Fibroblast of the conjunctiva (primary cell): Measurements from ENCODE around the gene SYNGR2.

Experiments
- DNase-seq: peaks from one replicate; pipeline ENCODE4 v3.0.0-alpha.2; 2010; ENCODE audit warnings: low read depth

SYNGR2 gene

DNA sequence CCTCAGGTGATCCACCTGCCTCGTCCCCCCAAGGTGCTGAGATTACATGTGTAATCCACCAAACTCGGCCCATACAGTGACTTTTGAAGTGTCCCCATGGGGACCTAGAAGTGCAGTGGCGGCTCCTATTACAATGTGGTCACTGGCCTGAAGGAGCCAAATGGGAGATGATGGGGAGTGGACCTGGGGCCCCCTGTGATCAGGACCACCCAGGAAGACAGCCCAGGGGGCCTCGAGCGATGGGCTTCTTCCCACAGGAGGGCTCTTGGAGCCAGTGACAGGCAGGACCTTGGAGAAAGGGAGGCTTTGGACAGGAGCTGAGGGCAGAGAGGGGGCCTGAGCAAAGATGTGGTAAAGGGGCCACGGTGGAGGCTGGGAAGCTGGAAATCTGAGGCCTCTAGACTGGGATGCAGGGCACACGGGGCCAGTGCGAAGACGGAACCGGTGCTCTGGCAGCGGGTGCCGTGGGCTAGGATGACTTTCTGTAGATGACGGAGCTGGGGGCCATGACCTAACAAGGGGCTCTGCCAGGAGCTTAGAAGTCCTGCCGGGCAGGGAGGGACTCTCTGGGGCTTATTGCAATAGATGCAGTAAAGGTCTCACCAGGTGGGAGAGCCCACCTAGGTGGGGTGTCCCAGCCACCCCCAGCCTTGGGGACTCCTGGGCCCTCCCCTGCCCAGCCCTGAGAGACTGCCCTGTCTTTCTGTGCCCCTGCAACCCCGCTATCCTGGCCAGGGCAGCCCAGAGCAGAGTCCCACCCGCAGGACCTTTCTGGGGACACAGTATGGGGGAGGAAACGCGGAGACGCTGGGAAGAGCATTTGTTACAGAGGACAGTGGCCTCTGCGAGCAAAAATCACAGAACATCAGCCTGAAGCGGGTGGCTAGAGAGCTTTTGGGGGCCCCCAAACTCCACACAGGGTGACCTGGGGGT is 24.9 kb upstream of the SYNGR2 start:
- no peak for DNase-seq

DNA sequence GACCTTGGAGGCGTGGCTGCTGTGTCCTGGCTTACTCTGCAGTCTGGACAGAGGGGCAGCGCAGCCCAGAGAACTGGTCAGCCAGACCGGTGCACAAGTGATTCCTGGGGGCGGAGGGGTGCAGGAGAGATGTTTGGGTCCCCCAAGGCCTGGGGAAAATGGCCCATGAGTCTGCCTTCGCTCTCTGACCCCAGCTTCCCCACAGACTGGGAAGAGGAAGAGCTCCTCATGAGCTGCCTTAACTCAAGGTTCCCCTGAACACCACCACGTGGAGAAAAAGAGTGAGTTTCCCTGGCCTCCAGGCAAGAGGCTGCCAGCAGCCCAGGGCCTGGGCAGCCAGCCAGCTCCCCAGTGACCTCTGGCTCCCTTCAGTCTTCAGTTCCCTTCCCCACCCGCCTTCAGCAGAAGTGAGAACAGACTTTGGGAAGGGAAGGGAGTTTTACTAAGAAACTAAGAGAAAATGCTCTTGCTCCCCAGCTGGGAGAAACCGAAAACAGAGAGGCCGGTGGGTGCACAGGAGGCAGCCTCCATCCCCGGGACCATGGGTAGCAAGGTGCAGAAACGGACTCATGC is 24.1 kb upstream of the SYNGR2 start:
- DNase-seq, result peak; percentile 93

DNA sequence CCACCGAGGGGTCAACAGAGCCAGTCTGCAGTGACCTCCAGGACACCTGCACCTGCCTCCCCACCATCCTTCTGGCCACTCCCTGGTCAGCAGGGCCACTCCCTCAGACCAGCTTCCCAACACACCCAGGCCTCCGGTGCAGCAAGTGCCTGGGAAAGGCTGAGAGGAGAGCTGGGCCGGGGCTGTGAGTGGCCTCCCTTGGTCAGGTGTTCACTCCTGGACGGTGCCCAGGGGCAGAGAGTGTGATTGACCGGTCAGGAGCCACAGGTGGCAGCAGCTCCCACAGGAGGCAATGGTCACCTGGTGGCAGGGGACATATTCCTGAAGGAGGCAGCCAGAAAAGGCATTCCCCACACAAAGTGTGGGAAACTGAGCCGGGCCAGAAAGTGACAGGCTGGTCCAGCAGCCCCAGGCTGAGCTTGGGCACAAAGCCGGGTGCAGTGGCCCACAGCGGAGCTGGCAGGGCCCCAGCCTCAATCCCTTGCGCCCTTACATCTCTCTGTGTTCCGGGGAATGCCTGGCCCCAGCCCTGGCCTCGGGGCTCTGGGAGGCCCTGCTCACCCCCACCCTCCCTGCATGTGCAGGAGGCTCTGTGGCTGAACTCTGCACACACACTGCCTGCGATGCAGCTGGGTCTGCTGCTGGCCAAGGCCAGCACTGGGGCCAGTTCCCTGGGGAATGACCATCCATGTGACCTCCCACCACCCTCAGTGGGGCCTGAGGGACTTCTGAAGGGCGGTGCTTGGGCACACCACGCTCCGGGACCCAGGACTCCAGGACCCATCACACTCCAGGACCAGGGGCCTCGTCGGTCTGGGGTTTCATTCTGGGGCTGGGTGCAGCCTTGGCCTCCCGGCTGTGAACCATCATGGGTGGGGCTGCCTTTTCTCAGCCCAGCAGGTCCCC is 23.4 kb upstream of the SYNGR2 start:
- DNase-seq, result peak; percentile 67

DNA sequence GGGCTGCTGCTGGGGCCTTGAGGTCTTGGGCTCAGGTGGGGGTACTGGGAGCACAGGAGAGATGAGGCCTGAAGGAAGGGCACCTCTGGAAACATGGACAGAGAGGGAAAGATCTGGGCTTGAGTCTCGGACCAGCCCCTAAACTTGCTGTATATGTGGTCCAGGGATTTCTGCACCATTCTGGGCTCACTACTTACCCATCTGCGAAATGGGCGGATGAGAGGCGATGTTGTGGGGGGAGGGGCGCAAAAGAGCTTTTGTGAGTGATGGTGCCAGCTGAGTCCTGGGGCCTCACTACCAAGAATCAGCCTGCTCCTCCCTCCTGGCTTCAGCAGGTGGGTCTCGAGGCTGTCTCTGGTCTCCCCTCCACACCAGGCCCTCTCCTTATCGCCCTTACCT is 21.9 kb upstream of the SYNGR2 start:
- DNase-seq, result no peak

DNA sequence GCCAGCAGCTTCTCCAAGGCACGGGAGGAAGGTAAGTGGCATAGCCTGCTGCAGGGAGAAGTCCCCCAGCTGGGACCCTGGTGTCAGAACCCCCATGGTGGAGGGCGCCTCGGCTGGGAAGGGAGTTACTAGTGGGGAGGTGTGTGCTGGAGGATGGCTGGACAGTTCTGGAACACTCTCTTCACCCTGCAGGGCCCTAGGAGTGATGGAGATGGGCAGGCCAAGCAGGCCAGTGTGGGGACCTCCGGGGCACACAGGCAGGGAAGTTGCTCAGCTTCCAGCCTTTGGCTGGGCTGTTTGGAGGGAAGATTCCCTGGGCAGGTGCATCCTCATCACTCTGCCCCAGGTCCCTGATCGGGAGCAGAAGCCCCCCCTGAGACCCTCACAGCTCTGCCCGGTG is 21.5 kb upstream of the SYNGR2 start:
- DNase-seq, result no peak

DNA sequence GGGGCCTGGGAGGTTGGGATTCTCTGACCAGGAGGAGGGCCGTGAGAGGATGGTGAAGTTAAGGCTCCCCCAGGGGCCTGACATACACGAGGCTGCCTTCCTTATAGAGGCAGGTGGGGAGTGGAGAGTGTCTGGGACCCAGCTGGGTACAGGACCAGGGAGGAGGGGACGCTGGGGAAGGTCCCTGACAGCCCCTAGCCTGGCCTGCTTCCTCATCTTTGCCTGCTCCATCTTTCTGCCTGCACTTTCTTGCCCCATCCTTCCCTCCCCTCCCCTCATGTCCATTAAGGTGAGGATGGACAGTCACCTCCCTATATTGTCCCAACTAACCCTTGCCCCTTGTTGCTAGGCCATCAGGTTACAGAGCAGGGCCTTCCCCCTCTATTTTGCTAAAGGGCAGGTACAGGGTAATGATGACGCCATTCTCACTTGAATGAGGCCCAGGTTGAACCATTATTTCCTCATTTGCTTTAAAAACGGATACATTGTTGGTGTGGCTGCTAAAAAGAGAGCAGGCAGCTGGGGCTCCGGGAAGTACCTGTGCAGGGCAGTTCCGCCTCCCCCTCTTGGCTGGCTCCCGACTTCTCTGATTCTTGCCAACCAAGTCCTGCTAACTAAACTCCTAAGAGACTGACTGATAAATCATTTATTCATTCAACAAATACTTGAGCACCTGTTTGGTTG is 20.9 kb upstream of the SYNGR2 start:
- no peak for DNase-seq

DNA sequence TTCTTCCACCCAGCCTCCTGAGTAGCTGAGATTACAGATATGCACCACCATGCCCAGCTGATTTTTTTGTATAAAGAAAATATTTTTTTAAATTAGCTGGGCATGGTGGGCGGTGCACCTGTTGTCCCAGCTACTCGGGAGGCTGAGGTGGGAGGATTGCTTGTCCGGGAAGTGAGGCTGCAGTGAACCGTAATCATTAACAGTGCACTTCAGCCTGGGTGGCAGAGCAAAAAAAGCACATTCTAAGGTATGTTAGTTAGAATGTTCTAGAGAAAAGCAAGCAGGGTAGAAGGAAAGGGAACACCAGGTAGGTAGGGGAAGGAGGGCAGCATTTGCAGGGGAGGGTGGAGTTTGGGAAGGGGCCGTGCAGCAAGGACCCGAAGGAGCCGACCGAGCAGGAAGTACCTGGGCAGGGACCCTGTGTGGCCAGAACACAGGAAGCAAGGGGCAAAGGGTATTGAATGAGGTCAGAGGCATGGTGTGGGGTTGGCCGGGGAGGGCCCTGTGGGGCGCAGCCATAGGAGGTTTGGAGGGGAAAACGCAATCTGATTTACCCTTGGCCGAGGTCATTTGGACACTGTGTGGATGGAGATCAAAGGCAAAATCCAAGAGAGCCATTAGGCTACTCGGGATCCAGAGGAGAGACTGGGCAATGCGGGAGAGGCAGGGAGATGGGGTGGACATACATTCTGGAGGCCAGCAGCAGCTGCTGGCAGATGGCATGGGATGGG is 19.9 kb upstream of the SYNGR2 start:
- no peak for DNase-seq

DNA sequence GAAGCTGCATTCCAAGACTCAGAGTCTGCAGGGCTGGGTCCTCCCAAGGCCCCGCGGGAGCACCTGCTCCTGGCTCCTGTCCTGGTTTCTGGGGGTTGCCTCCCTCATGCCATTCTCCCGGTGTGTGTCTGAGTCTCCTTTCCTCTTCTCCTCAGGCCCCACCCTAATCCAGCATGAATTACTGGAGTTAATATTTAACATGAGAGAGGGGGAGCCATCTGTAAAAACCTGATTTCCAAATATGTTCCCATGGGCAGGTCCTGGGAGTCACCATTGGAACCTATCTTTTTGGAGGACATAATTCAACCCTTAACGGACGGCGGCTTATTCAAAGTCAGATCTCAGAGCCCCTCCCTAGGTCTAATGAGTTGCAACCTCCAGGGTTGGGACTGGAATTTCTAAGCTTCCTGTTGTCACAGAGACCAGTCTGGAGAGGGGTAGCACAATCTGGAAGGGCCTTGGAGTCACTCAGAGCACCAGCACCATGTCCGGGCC is 16.8 kb upstream of the SYNGR2 start:
- no peak for DNase-seq

DNA sequence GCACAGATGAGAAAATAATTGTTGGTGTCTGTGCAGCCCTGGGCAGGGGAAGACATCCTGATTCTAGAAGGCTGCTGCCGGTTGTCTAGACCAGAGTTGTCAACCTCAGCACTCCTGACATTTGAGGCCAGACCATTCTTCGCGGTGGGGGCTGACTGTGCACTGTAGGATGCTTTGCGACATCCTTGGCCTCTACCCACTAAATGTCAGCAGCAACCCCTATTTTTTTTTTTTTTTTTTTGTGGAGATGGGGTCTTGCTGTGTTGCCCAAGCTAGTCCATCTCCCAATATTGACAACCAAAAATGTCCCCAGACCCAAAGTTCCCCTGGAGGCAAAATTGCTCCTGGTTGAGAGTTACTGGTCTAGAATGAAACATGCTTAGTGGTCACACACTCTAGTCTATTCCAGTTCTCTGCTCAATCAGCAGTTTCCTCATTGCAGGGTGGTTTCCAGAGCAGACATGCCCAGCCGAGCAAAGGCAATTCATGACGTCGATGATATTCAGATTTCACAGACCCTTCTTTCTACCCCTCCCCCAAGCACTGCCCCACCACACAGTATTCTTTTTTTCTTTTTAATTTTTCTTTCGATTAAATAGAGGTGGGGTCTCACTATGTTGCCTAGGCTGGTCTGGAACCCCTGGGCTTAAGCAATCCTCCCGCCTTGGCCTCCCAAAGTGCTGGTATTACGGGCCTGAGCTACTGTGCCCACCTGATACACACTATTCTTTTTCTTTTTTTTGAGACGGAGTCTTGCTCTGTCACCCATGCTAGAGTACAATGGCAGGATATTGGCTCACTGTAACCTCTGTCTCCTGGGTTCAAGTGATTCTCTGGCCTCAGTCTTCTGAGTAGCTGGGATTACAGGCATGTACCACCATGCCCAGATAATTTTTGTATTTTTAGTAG is 13.2 kb upstream of the SYNGR2 start:
- no peak for DNase-seq

DNA sequence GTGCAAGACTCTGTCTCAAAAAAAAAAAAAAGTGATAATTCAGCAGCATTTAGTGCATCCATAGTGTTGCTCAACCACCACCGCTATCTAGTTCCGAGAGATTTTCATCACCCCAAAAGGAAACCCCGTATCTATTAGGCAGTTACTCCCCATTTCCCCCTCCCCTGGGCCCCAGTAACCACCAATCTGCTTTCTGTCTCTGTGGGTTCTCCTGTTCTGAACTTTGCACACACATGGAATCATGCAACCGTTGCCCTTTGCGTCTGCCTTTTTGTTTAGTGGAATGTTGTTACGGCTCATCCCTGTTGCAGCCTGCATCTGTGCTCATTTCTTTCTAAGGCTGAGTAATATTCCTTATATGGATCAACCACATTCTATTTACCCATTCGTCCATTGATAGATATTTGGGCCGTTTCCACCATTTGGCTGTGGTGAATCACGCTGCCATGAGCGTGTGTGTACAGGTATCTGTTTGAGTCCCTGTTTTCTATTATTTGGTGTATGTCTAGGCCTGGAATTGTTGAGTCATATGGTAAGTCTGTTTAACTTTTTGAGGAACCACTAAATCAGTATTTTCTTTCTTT is 8.7 kb upstream of the SYNGR2 start:
- DNase-seq, result no peak

DNA sequence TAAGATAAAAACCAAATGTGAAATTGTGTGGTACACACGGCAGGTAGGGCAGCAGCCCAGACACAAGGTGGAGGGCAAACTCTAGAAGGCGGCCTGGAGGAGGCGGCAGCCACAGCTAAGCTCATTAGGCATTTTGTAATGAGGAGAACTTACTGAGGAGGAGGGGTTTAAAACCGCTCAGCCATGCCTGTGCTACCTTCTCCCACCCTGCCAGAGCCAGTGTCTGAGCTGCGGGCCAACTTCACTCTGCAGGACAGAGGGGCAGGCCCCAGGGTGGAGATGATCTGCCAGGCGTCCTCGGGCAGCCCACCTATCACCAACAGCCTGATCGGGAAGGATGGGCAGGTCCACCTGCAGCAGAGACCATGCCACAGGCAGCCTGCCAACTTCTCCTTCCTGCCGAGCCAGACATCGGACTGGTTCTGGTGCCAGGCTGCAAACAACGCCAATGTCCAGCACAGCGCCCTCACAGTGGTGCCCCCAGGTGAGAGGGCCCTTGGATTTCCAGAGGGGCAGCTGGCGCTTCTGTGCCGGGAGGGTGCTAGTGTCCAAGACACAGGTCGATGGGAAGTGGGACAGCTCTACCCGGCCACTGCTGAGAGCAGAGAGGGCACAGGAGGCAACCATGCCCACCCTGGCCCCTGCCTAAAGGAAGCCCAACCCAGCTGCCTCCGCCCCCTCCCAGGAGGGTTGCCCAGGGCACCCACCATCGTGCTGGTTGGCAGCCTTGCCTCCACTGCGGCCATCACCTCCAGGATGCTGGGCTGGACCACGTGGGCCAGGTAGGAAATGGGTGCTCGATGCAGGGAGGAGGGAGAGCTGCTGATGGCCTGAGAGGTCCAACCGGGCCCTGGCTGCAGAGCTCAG is 4.3 kb upstream of the SYNGR2 start:
- no peak for DNase-seq

DNA sequence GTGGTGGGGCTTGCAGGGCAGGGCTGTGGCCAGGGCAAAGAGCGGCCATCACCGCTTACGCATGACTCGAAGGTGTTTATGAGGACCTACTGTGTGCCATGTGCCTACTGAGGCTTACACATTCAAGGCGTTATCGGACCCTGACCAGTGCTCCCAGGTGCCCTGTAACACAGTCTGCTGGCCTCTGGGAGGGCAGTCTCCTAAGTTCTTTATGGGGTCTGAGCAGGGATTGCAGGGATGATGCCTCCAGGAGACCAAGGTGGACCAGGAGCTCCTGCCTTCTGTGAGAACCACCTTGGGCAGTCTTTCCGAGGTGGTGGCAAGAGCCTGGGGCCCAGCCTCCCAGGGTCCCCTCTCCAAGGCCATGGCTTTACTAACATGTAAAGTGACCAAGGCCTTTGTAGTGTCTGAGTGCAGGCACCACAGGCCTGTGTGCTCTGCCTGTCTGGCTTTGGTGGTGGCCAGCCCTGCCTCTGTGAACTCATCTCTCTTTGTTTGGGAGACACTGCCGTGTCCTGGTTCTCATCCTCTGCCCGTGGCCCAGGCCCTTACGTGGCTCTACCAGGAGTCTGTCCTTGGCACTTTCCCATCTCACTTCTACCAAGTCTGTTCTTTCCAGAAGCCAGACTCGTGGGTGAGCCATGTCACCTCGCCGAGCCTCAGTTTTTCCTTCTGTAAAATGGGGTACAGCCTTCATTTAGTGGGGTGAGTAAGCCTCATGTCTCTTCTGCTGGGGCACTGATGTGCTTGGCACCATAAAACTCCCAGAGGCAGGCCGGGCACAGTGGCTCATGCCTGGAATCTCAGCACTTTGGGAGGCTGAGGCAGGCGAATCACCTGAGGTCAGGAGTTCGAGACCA is 3.4 kb upstream of the SYNGR2 start:
- DNase-seq, result no peak

DNA sequence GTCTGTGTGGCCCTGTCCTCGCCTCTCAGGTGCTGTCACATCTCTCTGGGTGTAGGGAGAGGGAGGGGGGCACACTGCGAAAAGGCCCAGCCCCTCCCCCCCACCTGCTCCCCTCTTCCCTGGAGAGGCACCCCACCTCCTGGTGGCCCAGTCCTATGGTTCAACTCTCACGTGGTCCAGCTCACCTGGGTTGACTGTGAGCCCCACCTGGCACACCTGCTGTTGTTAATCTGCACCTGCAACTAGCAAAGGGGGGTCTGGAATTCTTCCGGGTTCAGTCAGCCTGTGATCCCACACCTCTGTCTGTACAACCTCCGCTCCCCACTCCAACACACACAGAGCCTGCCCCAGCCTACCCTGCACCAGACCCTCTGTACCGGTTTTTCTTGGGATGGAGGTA is 2.0 kb upstream of the SYNGR2 start:
- DNase-seq, result no peak

DNA sequence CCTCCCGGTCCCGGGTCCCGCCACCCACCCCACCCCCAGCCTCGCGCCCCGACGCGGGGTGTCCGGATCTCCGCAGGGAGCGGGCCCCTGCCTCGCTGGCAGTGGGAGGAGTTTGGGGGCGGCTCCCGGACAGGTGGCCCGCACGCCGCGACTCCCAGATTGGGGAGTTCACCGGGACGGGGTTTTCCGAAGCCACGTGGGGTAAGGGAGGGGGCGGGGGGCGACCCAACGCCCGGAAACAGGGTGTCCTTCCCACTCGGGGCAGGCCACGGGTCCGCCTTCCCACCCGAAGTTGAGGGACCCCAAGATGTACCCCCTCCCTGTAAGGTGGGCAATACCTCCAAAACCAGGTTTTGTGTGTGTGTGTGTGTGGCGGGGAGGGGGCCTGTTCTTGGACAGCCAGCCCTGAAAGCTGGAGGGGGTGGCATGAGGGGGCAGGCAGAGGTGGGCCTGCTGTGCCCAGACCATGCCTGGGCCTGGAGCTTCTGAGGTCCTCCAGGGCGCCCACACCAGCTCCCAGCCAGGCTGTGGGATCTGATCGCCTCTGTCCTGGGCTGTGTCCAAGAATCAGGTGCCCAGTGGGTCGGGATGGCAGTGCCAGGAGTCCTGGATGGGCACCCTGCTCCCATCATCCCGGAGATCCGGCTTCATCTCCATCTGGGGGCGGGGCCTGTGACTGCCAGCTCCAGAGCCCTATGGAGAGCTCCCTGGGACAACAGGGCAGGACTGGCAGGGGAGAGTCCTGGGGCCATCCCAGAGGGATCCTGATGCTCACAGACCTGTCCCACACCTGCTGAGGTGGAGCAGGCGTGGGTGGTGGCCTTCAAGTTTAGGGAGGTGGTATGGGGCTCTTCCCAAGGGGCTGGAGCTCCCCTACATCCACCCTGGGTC is 767 bp downstream of the SYNGR2 start:
- DNase-seq, result no peak

DNA sequence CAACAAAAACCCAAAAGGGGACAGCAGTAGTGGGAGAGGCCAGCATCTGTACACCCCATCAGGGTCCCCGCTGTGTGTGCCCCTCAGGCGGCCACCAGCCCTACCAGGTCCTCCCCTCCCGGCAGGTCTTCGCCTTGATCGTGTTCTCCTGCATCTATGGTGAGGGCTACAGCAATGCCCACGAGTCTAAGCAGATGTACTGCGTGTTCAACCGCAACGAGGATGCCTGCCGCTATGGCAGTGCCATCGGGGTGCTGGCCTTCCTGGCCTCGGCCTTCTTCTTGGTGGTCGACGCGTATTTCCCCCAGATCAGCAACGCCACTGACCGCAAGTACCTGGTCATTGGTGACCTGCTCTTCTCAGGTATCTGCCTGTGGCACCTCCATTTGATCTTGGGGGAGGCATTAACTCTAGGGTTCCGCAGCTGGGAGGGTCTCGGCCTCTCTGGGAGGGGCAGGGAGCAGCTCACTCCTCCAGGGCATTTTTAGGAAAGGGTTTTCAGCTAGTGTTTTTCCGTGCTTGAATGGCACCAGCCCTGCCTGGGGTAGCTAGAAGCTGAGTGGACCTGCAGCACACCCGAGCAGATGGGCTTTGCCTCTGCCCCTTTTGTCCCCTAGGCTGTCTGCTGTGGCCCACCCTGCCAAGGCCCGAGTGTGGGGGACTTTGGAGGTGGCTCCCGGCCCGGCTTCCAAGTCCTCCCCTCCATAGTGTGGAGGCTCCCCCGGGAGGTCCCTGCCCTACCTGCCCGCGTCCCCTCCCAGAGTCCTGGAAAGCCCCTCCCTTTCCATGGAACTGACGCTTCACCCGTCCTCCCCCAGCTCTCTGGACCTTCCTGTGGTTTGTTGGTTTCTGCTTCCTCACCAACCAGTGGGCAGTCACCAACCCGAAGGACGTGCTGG is 2.6 kb downstream of the SYNGR2 start:
- no peak for DNase-seq
